ENCODE data around the gene MMP11.
"Not testable (repeated sequence)": the region's sequence is repeated elsewhere in the genome, so short reads cannot be mapped to it uniquely, and the experiment has no call there.

The MMP11 gene
- 1.8 to 3.8 reads per million in 2 donors for total RNA-seq

- DNase-seq, result peak; percentile 41
Observed at GRCh38 chr22:23772649-23773473, at the start of gene MMP11. MMP11 (plus strand) TSS chr22:23772849; CDS start chr22:23772871, 22 bp downstream.

- not testable (repeated sequence) for DNase-seq
Observed at GRCh38 chr22:23728108-23728507, 44.5 kb upstream of the MMP11 start.

- DNase-seq, result no peak
Observed at GRCh38 chr22:23737696-23738095, 35.0 kb upstream of the MMP11 start.

GRCh38 chr22:23742505-23743264 is 30.0 kb upstream of the MMP11 start:
- DNase-seq, result no peak

GRCh38 chr22:23743303-23743705 is 29.3 kb upstream of the MMP11 start:
- DNase-seq, result no peak

- no peak for DNase-seq
Observed at GRCh38 chr22:23744001-23744400, 28.6 kb upstream of the MMP11 start.

GRCh38 chr22:23744485-23744884 is 28.2 kb upstream of the MMP11 start:
- DNase-seq, result no peak

- no peak for DNase-seq
Observed at GRCh38 chr22:23745791-23746190, 26.9 kb upstream of the MMP11 start.

GRCh38 chr22:23749841-23750301 is 22.8 kb upstream of the MMP11 start:
- DNase-seq, result no peak

GRCh38 chr22:23750367-23750713 is 22.3 kb upstream of the MMP11 start:
- DNase-seq, result no peak

GRCh38 chr22:23750714-23751440 is 21.8 kb upstream of the MMP11 start, which contains the start of gene ZNF70:
ZNF70 (minus strand) TSS chr22:23751112; CDS start chr22:23745140, 5,972 bp downstream.
- DNase-seq, result peak; percentile 81

- DNase-seq, result no peak
Observed at GRCh38 chr22:23751441-23751996, 21.1 kb upstream of the MMP11 start.

GRCh38 chr22:23752090-23752691 is 20.5 kb upstream of the MMP11 start:
- no peak for DNase-seq

GRCh38 chr22:23752750-23753149 is 19.9 kb upstream of the MMP11 start:
- DNase-seq, result no peak

GRCh38 chr22:23753385-23753784 is 19.3 kb upstream of the MMP11 start:
- DNase-seq, result no peak

GRCh38 chr22:23754220-23754919 is 18.3 kb upstream of the MMP11 start, which contains the start of gene VPREB3:
VPREB3 (minus strand) TSS chr22:23754425; CDS start chr22:23754363, 62 bp downstream.
- DNase-seq, result no peak

GRCh38 chr22:23754980-23755636 is 17.5 kb upstream of the MMP11 start:
- no peak for DNase-seq

GRCh38 chr22:23755711-23756110 is 16.9 kb upstream of the MMP11 start:
- DNase-seq, result no peak

- no peak for DNase-seq
Observed at GRCh38 chr22:23756891-23757290, 15.8 kb upstream of the MMP11 start.

- DNase-seq, result no peak
Observed at GRCh38 chr22:23759566-23759965, 13.1 kb upstream of the MMP11 start.

- DNase-seq, result no peak
Observed at GRCh38 chr22:23760056-23760455, 12.6 kb upstream of the MMP11 start.

Measured in activated gamma-delta T cell (primary cell).